Measurements from ENCODE around the gene LMAN2.

LMAN2 gene

DNA sequence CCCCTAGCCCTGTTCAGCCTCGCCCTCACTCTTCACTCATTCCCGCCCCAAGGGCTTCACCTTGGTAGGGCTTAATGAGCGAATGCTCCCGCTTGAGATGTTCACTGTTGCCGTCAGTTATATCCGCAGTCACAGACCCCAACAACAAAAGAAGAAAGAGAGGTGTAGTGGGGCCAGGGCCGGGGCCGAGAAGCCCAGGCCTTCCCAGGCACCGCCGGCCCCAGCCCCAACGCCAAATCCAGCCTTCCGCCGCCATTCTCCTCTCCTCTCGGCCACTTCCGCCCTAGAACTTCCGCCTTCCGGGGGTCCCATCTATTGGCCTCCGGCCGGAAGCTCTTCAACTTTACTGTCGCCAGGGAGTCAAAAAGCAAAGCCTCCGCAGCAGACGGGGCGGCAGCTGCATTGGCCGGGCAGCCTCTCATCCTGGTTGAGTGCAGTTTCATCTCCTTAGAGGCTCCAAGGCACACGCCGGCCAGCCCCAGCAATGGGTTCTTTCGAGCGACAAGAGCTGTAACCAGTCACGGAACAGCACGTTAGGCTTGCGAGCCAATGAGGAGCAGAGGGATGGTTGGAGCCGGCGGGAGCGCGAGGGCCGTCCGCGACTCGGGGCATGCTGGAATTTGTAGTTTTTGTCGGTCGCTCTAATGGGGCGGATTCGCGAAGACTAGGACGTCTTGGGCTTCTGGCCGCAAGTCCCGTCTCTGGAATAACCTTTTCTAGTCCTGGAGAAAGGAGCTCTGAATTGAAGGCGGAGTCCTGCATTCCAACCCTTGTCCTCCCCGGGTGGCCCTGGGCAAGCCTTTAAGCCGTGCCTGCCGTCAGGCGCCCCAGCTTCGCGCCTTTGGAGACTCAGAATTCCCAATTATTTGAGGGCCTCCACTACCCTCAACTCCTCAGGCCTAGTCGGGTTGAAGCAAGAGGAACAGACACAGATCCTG lies at the start of gene LMAN2:
Gene LMAN2, minus strand, starts transcription at position 277 of the 938 bp plus-strand sequence. Its CDS starts 21 bp downstream, at position 256.
- Histone ChIP-seq H3K27ac (ENCODE audit: low read length) (peak within 1 kb of the TSS; percentile 94), H3K36me3 (ENCODE audit: control insufficient read depth in 2 of 2, insufficient read depth in 2 of 2, low read length in 2 of 2) (peaks cover 7 to 14% of the 10 kb centered on the region in 2 donors), H3K9ac (ENCODE audit: low read length in 2 of 2) (peak within 1 kb of the TSS; percentile 95 to 99), H3K4me3 (ENCODE audit: low read length in 2 of 2) (peak within 1 kb of the TSS; percentile 98 to 99), H3K9me3 (ENCODE audit: control insufficient read depth in 2 of 2, low read length in 2 of 2) (peaks cover 0 to 3% of the 10 kb centered on the region in 2 donors), H3K4me1 (ENCODE audit: control insufficient read depth, insufficient read depth, low read length) (peaks cover 34% of the 10 kb centered on the region), H3K27me3 (ENCODE audit: control insufficient read depth in 1 of 2, insufficient read depth in 2 of 2, low read length in 2 of 2) (no peaks in the 10 kb centered on the region)

DNA sequence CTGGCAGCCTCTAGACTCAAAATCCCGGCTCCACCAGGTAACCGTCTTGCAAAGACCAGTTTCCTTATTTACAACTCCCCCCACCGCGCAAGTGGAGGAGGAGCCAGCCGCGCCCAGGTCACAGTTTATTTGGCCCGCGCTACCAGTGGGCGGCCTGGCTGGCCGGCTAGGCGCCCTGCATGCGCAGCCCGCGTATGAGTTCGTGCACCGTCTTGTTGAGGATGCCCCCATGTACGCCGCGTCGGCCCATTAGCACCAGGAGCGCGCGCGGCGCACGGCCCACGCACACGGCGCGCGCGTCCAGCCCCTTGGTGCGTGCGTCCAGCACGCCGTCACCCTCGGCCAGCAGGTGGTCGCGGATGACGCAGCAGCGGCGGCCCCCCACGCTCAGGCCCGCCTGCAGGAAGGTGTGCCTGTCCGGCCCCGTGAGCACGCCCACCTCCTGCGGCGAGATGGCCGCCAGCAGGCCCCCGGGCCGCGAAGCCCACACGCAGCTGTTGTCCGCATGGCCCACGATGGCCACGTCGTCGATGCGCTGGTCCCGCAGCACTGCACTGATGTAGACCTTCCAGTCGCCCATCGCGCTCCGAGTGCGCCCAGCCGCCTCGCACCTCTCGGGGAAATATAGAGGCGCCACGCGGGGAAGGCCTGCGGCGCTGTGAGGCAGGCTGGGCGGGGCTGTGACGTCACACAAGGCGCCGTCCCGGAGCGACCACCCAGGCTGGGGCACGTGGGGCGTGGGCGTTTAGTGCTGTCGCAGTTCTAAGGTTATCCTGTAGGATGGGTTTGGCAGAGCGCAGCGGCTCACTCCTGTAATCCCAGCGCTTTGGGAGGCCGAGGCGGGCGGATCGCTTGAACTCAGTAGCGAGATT lies 48.8 kb upstream of the LMAN2 start, which contains the start of gene PFN3:
Gene PFN3, minus strand, starts transcription at position 665 of the 872 bp plus-strand sequence. Its CDS starts 85 bp downstream, at position 580.
- Histone ChIP-seq H3K36me3 (ENCODE audit: control insufficient read depth in 2 of 2, insufficient read depth in 2 of 2, low read length in 2 of 2) (no peaks in the 10 kb centered on the region), H3K4me3 (ENCODE audit: low read length in 2 of 2) (no peak within 1 kb of the TSS), H3K4me1 (ENCODE audit: control insufficient read depth, insufficient read depth, low read length) (peaks cover 42% of the 10 kb centered on the region), H3K27me3 (ENCODE audit: control insufficient read depth in 1 of 2, insufficient read depth in 2 of 2, low read length in 2 of 2) (peaks cover 67 to 89% of the 10 kb centered on the region in 2 donors), H3K27ac (ENCODE audit: low read length) (no peak within 1 kb of the TSS), H3K9me3 (ENCODE audit: control insufficient read depth in 2 of 2, low read length in 2 of 2) (no peaks in the 10 kb centered on the region), H3K9ac (ENCODE audit: low read length in 2 of 2) (no peak within 1 kb of the TSS)

DNA sequence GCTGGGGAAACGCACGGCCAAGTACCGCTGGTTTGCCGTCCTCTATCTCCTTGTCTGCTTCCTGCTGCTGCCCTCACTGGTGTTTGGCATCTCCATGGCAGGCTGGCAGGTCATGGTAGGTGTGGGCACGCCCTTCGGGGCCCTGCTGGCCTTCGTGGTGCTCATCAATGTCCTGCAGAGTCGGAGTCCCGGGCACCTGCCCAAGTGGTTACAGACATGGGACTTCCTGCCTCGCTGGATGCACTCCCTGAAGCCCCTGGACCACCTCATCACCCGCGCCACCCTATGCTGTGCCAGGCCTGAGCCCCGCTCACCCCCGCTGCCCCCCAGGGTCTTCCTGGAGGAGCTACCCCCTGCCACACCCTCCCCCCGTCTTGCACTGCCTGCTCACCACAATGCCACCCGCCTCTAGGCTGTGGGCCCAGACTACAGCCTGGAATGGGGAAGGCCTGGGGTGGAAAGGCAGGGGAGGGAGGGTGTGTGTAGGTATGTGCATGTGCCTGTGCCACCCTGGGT lies 46.5 kb upstream of the LMAN2 start:
- Histone ChIP-seq H3K4me1 (ENCODE audit: control insufficient read depth, insufficient read depth, low read length) (peaks cover 20% of the 10 kb centered on the region), H3K27ac (ENCODE audit: low read length) (no peak overlapping the region), H3K36me3 (ENCODE audit: control insufficient read depth in 2 of 2, insufficient read depth in 2 of 2, low read length in 2 of 2) (no peaks in the 10 kb centered on the region), H3K4me3 (ENCODE audit: low read length in 2 of 2) (no peak overlapping the region), H3K9ac (ENCODE audit: low read length in 2 of 2) (no peak overlapping the region), H3K27me3 (ENCODE audit: control insufficient read depth in 1 of 2, insufficient read depth in 2 of 2, low read length in 2 of 2) (peaks cover 55 to 67% of the 10 kb centered on the region in 2 donors), H3K9me3 (ENCODE audit: control insufficient read depth in 2 of 2, low read length in 2 of 2) (no peaks in the 10 kb centered on the region)

DNA sequence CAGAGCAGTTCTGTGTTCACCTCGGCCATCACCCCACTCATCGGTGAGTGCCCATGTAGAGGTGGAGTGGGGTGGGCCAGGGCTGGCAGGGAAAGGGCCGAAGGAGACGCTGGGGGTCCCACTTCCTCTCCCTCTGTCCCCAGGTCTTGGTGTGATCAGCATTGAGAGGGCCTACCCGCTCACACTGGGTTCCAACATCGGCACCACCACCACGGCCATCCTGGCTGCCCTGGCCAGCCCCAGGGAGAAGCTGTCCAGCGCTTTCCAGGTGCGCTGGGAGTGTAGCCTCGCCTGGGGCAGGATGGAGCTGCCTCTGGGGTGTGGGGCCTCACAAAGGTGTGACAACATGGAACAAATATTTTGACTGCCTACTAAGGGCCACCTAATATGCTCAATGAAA lies 45.3 kb upstream of the LMAN2 start:
- no peak overlapping the region for H3K4me3 ChIP-seq (ENCODE audit: low read length in 2 of 2)
- no peaks in the 10 kb centered on the region for H3K9me3 ChIP-seq (ENCODE audit: control insufficient read depth in 2 of 2, low read length in 2 of 2)
- H3K36me3 ChIP-seq (ENCODE audit: control insufficient read depth in 2 of 2, insufficient read depth in 2 of 2, low read length in 2 of 2), result no peaks in the 10 kb centered on the region
- peaks cover 10% of the 10 kb centered on the region for H3K4me1 ChIP-seq (ENCODE audit: control insufficient read depth, insufficient read depth, low read length)
- H3K27ac ChIP-seq (ENCODE audit: low read length), result no peak overlapping the region
- peaks cover 43 to 56% of the 10 kb centered on the region in 2 donors for H3K27me3 ChIP-seq (ENCODE audit: control insufficient read depth in 1 of 2, insufficient read depth in 2 of 2, low read length in 2 of 2)
- H3K9ac ChIP-seq (ENCODE audit: low read length in 2 of 2), result no peak overlapping the region

GRCh38 chr5:177396078-177396477 lies 44.6 kb upstream of the LMAN2 start:
- Histone ChIP-seq H3K27me3 (ENCODE audit: control insufficient read depth in 1 of 2, insufficient read depth in 2 of 2, low read length in 2 of 2) (peaks cover 36 to 49% of the 10 kb centered on the region in 2 donors), H3K36me3 (ENCODE audit: control insufficient read depth in 2 of 2, insufficient read depth in 2 of 2, low read length in 2 of 2) (no peaks in the 10 kb centered on the region), H3K27ac (ENCODE audit: low read length) (no peak overlapping the region), H3K9ac (ENCODE audit: low read length in 2 of 2) (no peak overlapping the region), H3K9me3 (ENCODE audit: control insufficient read depth in 2 of 2, low read length in 2 of 2) (no peaks in the 10 kb centered on the region), H3K4me3 (ENCODE audit: low read length in 2 of 2) (no peak overlapping the region), H3K4me1 (ENCODE audit: control insufficient read depth, insufficient read depth, low read length) (peaks cover 10% of the 10 kb centered on the region)

DNA sequence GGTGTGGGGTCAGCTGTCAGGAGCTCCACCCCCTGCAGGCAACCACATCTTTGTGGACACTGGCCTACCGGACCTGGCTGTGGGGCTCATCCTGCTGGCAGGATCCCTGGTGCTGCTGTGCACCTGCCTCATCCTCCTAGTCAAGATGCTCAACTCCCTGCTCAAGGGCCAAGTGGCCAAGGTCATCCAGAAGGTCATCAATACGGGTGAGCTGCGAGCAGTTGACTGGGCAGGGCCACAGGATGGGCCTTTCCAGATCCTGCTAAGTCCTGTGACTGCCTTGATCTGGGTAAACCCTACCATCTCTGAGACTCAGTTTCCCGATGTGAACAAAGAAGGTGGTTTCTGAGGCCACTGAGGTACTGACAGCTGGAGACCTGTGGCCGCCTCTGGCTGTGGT lies 42.5 kb upstream of the LMAN2 start:
- Histone ChIP-seq H3K27me3 (ENCODE audit: control insufficient read depth in 1 of 2, insufficient read depth in 2 of 2, low read length in 2 of 2) (peaks cover 27 to 28% of the 10 kb centered on the region in 2 donors), H3K36me3 (ENCODE audit: control insufficient read depth in 2 of 2, insufficient read depth in 2 of 2, low read length in 2 of 2) (no peaks in the 10 kb centered on the region), H3K4me3 (ENCODE audit: low read length in 2 of 2) (no peak overlapping the region), H3K9ac (ENCODE audit: low read length in 2 of 2) (no peak overlapping the region), H3K27ac (ENCODE audit: low read length) (no peak overlapping the region), H3K4me1 (ENCODE audit: control insufficient read depth, insufficient read depth, low read length) (peaks cover 5% of the 10 kb centered on the region), H3K9me3 (ENCODE audit: control insufficient read depth in 2 of 2, low read length in 2 of 2) (no peaks in the 10 kb centered on the region)

DNA sequence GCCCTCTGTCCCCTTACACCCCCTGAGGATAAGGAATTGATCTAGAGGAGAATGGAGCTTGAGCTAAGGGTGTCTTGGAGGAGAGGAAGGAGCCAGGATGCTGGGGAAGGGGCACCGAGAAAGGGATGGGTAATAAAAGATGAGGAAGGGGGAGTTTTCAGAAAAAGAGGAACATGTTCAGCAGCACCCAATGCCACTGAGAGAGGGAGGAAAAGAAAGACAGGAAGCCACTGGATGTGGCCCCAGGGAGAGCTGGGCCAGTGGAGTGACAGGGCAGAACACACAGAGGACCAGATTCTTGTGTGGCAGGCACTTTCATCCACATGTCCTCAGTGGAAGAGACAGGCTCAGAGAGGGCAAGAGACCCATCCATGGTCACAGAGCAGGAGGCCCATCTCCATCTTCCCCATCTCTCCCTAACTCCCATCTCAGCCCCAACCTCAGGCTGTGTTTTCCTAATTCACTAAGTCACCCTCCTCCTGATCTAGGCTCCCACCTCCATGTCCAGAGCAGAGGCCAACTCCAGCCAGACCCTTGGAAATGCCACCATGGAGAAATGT lies 41.8 kb upstream of the LMAN2 start:
- no peaks in the 10 kb centered on the region for H3K36me3 ChIP-seq (ENCODE audit: control insufficient read depth in 2 of 2, insufficient read depth in 2 of 2, low read length in 2 of 2)
- peaks cover 5% of the 10 kb centered on the region for H3K4me1 ChIP-seq (ENCODE audit: control insufficient read depth, insufficient read depth, low read length)
- H3K4me3 ChIP-seq (ENCODE audit: low read length in 2 of 2), result no peak overlapping the region
- no peak overlapping the region for H3K27ac ChIP-seq (ENCODE audit: low read length)
- no peaks in the 10 kb centered on the region for H3K9me3 ChIP-seq (ENCODE audit: control insufficient read depth in 2 of 2, low read length in 2 of 2)
- H3K9ac ChIP-seq (ENCODE audit: low read length in 2 of 2), result no peak overlapping the region
- peaks cover 20 to 21% of the 10 kb centered on the region in 2 donors for H3K27me3 ChIP-seq (ENCODE audit: control insufficient read depth in 1 of 2, insufficient read depth in 2 of 2, low read length in 2 of 2)

GRCh38 chr5:177392765-177393164 lies 41.3 kb upstream of the LMAN2 start:
- no peak overlapping the region for H3K9ac ChIP-seq (ENCODE audit: low read length in 2 of 2)
- H3K36me3 ChIP-seq (ENCODE audit: control insufficient read depth in 2 of 2, insufficient read depth in 2 of 2, low read length in 2 of 2), result no peaks in the 10 kb centered on the region
- peaks cover 15% of the 10 kb centered on the region in 2 donors for H3K27me3 ChIP-seq (ENCODE audit: control insufficient read depth in 1 of 2, insufficient read depth in 2 of 2, low read length in 2 of 2)
- H3K27ac ChIP-seq (ENCODE audit: low read length), result no peak overlapping the region
- H3K4me1 ChIP-seq (ENCODE audit: control insufficient read depth, insufficient read depth, low read length), result peaks cover 5% of the 10 kb centered on the region
- H3K4me3 ChIP-seq (ENCODE audit: low read length in 2 of 2), result no peak overlapping the region
- H3K9me3 ChIP-seq (ENCODE audit: control insufficient read depth in 2 of 2, low read length in 2 of 2), result no peaks in the 10 kb centered on the region

DNA sequence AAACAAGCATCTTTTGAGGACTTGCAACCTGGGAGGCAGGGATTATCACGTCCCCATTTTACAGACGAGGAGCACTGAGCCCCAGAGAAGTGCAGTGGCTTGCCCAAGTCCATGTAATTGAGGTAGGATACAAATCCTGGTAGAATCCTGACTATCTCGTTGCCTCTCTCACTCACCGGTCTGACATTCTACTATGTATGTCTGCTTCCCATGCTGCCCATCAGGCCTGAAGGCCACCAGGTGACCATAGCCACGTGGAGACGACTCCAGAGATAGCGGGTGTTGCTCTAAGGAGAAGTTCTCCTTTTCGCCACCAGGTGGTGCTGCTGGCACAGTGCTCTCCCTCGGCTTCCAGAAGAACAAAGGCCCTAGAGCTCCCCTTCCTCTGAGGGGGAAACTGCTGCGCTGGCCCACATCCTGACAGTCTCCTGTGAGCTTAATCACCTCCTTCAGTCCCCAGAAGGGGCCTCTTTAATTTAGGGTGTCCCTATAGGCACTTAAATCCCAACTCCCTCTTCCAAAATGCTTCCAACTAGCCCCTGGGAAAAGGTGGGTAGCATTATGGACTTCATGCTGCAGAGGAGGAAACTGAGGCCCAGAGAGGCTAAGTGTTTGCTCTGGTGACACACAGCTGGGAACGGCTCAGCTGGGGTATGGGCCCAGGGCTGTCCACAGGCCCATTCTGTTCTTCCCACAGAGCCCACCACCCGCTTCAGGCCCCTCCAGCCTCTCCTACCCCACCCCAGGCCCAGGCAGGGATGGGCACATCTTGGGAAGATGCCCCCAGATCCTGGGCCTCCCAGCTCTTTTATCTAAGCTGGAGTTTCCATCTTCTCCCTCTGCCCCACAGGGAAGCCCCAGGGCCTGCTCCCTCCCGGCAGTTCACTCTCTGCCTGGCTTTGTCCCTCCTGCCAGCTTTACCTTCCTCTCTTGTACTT lies 39.2 kb upstream of the LMAN2 start:
- H3K4me3 ChIP-seq (ENCODE audit: low read length in 2 of 2), result no peak overlapping the region
- H3K4me1 ChIP-seq (ENCODE audit: control insufficient read depth, insufficient read depth, low read length), result peaks cover 5% of the 10 kb centered on the region
- peaks cover 0 to 10% of the 10 kb centered on the region in 2 donors for H3K27me3 ChIP-seq (ENCODE audit: control insufficient read depth in 1 of 2, insufficient read depth in 2 of 2, low read length in 2 of 2)
- H3K9ac ChIP-seq (ENCODE audit: low read length in 2 of 2), result no peak overlapping the region
- no peak overlapping the region for H3K27ac ChIP-seq (ENCODE audit: low read length)
- no peaks in the 10 kb centered on the region for H3K9me3 ChIP-seq (ENCODE audit: control insufficient read depth in 2 of 2, low read length in 2 of 2)
- H3K36me3 ChIP-seq (ENCODE audit: control insufficient read depth in 2 of 2, insufficient read depth in 2 of 2, low read length in 2 of 2), result no peaks in the 10 kb centered on the region
